Kidney epithelial cell (primary cell): ENCODE results near the gene ADAMTS2. TPM values are rescaled to one million over a fixed set of nuclear protein-coding genes. Genes with fewer than 3 reads are reported as not detected.

Experiments used
- DNase-seq: peaks from one replicate; pipeline ENCODE4 v3.0.0-alpha.2; 2010; ENCODE audit warnings: low read depth
- H3K27me3 ChIP-seq: 2 replicates; pipeline ENCODE4 v1.6.0; 2011; ENCODE audit warnings: low read length; ENCODE audit not compliant: control insufficient read depth, insufficient read depth
- H3K36me3 ChIP-seq: 2 replicates; pipeline ENCODE4 v1.5.1; 2011; ENCODE audit warnings: low read length; ENCODE audit not compliant: control insufficient read depth, insufficient read depth
- H3K4me3 ChIP-seq: 2 replicates; pipeline ENCODE4 v1.5.1; 2011; ENCODE audit warnings: low read depth, mild to moderate bottlenecking, control low read depth, low read length
- CTCF ChIP-seq: IDR thresholded peaks from 2 replicates; pipeline ENCODE4 v1.5.1; 2011; ENCODE audit warnings: mild to moderate bottlenecking, moderate library complexity, low read length, control low read depth, inconsistent platforms; ENCODE audit not compliant: insufficient read depth, poor library complexity, severe bottlenecking
- total RNA-seq: library from RNA; depleted of rRNA; stranded (reverse); fragments of >200 nt; gene quantifications from 2 replicates; pipeline ENCODE4 v1.2.3, GENCODE V29; 2015

Gene ADAMTS2
- total RNA-seq, 1 donor from 2014 or later, result 1.8 TPM

- no peak overlapping the region for H3K4me3 ChIP-seq
- H3K36me3 ChIP-seq, result no peaks in the 10 kb centered on the region
- TF ChIP-seq CTCF, result no peak
- DNase-seq, result no peak
- no peaks in the 10 kb centered on the region for H3K27me3 ChIP-seq
Measured at GRCh38 chr5:179258001-179258921, 87.0 kb downstream of the ADAMTS2 start.

DNA sequence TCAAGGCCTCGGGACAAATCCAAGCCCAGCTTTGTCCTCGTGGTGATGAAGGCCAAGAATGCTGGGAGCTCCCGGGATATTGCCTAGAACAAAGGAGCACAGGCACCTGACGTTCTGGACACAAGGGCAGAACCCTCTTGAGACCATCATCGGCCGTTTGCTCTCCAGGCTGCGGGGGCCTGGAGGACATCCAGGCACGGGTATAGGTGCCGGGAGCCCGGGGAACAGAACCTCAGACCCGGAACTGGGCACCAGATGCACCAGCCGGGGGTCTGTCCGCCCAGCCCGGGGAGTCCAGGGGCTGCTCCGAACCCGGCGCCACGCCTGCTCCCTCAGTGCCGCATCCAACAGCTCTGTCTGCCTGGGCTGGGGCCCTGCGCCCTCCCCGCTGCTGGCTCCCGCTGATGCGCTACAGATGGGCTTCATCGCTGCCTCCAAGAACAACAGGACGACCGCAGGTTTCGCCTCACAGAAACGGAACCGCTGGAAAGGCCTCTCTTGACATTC, 88.0 kb downstream of the ADAMTS2 start:
- TF ChIP-seq CTCF, result no peak
- Histone ChIP-seq H3K4me3 (no peak overlapping the region), H3K36me3 (no peaks in the 10 kb centered on the region), H3K27me3 (no peaks in the 10 kb centered on the region)
- no peak for DNase-seq

GRCh38 chr5:179256328-179257175, 88.7 kb downstream of the ADAMTS2 start:
- H3K36me3 ChIP-seq, result no peaks in the 10 kb centered on the region
- no peak for DNase-seq
- TF ChIP-seq CTCF, result no peak
- H3K27me3 ChIP-seq, result no peaks in the 10 kb centered on the region
- no peak overlapping the region for H3K4me3 ChIP-seq

GRCh38 chr5:179255527-179256327, 89.5 kb downstream of the ADAMTS2 start:
- Histone ChIP-seq H3K36me3 (no peaks in the 10 kb centered on the region), H3K4me3 (no peak overlapping the region), H3K27me3 (no peaks in the 10 kb centered on the region)
- no peak for TF ChIP-seq CTCF
- DNase-seq, result no peak

DNA sequence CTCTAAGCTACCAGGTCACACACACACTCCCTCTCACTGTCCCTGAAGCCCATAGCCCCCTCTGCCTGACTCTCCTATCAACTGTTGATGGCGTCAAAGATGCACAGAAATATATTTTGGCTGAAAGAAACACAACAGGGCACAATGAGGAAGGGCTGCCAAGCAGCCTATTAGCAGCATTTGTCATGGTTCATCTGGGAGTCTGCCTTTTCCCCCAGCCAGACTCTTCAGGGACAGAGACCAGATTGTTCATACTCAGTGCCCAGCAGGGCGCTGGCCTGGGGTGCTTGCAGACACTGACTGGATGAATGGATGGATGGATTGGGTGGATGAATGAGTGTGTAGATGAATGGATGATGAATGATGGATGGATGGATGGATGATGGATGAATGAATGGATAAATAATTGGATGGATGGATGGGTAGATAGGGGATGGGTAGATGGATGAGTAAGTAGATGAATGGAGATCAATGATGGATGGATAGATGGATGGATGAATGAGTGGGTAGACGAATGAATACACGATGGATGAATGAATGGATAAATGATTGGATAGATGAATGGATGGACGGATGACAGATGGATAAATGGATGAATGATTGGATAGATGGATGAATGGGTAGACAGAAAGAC, 90.5 kb downstream of the ADAMTS2 start:
- no peak for TF ChIP-seq CTCF
- DNase-seq, result no peak
- Histone ChIP-seq H3K4me3 (no peak overlapping the region), H3K36me3 (no peaks in the 10 kb centered on the region), H3K27me3 (no peaks in the 10 kb centered on the region)
